Nephron progenitor cell (in vitro differentiated cells): ENCODE results near the gene MRPL51.
"Not testable (repeated sequence)": the region's sequence is repeated elsewhere in the genome, so short reads cannot be mapped to it uniquely, and the experiment has no call there.

Experiments
- DNase-seq: peaks from one replicate; pipeline ENCODE4 v3.0.0; 2021
- H3K27ac Mint-ChIP-seq: 2 replicates; pipeline ENCODE4 v1.8.0; 2021; ENCODE audit warnings: mild to moderate bottlenecking, moderate library complexity, mixed read lengths
- H3K27me3 Mint-ChIP-seq: 2 replicates; pipeline ENCODE4 v1.8.0; 2021; ENCODE audit warnings: mild to moderate bottlenecking, low read depth, mixed read lengths; ENCODE audit not compliant: poor library complexity
- H3K36me3 Mint-ChIP-seq: 2 replicates; pipeline ENCODE4 v1.8.0; 2021; ENCODE audit warnings: low read depth, mixed read lengths
- H3K4me1 Mint-ChIP-seq: 2 replicates; pipeline ENCODE4 v1.8.0; 2021; ENCODE audit warnings: mixed read lengths
- H3K4me3 Mint-ChIP-seq: 2 replicates; pipeline ENCODE4 v1.8.0; 2021; ENCODE audit warnings: mild to moderate bottlenecking, moderate library complexity, mixed read lengths
- H3K9me3 Mint-ChIP-seq: 2 replicates; pipeline ENCODE4 v1.8.0; 2021; ENCODE audit warnings: mild to moderate bottlenecking, moderate library complexity, mixed read lengths
- TF ChIP-seq, protein P1 (sequence below): fragments of 200-600 bp; sonication (generic); IDR thresholded peaks from 2 replicates; pipeline ENCODE4 v1.5.0; 2021; ENCODE audit warnings: antibody characterized with exemption

Gene MRPL51

DNA sequence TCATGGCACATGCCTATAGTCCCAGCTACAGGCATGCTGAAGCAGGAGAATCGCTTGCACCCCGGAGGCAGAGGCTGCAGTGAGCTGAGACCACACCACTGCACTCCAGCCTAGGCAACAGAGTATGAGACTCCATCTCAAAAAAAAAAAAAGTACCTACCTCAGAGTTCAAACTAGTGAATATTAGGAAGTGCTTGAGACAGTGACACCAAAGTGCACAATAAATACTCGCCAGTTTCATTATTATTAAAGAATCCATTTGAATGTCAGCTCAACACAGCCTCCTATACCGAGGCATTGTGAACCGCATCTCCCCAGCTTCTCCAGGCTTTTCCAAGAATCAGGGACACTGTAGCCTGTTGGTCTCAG lies 46.2 kb upstream of the MRPL51 start:
- TF ChIP-seq, protein P1, sequence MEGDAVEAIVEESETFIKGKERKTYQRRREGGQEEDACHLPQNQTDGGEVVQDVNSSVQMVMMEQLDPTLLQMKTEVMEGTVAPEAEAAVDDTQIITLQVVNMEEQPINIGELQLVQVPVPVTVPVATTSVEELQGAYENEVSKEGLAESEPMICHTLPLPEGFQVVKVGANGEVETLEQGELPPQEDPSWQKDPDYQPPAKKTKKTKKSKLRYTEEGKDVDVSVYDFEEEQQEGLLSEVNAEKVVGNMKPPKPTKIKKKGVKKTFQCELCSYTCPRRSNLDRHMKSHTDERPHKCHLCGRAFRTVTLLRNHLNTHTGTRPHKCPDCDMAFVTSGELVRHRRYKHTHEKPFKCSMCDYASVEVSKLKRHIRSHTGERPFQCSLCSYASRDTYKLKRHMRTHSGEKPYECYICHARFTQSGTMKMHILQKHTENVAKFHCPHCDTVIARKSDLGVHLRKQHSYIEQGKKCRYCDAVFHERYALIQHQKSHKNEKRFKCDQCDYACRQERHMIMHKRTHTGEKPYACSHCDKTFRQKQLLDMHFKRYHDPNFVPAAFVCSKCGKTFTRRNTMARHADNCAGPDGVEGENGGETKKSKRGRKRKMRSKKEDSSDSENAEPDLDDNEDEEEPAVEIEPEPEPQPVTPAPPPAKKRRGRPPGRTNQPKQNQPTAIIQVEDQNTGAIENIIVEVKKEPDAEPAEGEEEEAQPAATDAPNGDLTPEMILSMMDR, result no peak
- Mint-ChIP-seq H3K4me1 (peaks cover 71% of the 10 kb centered on the region), H3K27ac (peak overlapping the region; percentile 98), H3K4me3 (no peak overlapping the region), H3K36me3 (peaks cover 34% of the 10 kb centered on the region), H3K9me3 (no peaks in the 10 kb centered on the region), H3K27me3 (peaks cover 6% of the 10 kb centered on the region)
- DNase-seq, result no peak

DNA sequence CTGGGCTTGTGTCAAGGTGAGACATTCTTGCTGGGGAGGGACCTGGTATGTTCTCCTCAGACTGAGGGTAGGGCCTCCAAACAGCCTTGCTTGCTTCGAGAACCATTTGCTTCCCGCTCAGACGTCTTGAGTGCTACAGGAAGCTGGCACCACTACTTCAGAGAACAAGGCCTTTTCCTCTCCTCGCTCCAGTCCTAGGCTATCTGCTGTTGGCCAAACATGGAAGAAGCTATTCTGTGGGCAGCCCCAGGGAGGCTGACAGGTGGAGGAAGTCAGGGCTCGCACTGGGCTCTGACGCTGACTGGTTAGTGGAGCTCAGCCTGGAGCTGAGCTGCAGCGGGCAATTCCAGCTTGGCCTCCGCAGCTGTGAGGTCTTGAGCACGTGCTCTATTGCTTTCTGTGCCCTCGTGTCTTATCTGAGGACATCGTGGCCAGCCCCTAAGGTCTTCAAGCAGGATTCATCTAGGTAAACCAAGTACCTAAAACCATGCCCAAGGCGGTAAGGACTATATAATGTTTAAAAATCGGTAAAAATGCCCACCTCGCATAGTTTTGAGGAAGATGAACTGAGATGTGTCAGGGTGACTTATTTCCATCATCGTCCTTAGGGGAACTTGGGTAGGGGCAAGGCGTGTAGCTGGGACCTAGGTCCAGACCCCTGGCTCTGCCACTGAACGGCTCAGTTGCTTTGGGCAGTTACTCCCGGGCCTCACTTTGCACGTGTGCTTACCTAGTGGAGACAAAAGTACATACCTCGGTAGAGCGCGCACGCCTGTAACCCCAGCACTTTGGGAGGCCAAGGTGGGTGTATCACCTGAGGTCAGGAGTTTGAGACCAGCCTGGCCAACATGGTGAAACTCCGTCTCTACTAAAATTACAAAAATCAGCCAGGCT lies 45.6 kb upstream of the MRPL51 start:
- Mint-ChIP-seq H3K36me3 (peaks cover 31% of the 10 kb centered on the region), H3K4me1 (peaks cover 71% of the 10 kb centered on the region), H3K9me3 (no peaks in the 10 kb centered on the region), H3K27ac (peak overlapping the region; percentile 98), H3K4me3 (no peak overlapping the region), H3K27me3 (peaks cover 6% of the 10 kb centered on the region)
- TF ChIP-seq, protein P1, result no peak
- no peak for DNase-seq

DNA sequence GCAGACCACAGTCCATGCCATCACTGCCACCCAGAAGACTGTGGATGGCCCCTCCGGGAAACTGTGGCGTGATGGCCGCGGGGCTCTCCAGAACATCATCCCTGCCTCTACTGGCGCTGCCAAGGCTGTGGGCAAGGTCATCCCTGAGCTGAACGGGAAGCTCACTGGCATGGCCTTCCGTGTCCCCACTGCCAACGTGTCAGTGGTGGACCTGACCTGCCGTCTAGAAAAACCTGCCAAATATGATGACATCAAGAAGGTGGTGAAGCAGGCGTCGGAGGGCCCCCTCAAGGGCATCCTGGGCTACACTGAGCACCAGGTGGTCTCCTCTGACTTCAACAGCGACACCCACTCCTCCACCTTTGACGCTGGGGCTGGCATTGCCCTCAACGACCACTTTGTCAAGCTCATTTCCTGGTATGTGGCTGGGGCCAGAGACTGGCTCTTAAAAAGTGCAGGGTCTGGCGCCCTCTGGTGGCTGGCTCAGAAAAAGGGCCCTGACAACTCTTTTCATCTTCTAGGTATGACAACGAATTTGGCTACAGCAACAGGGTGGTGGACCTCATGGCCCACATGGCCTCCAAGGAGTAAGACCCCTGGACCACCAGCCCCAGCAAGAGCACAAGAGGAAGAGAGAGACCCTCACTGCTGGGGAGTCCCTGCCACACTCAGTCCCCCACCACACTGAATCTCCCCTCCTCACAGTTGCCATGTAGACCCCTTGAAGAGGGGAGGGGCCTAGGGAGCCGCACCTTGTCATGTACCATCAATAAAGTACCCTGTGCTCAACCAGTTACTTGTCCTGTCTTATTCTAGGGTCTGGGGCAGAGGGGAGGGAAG lies 44.7 kb upstream of the MRPL51 start:
- not testable (repeated sequence) for H3K9me3 Mint-ChIP-seq, H3K27me3 Mint-ChIP-seq
- peak; percentile 86 for DNase-seq
- Mint-ChIP-seq H3K4me3 (peak overlapping the region; percentile 76), H3K27ac (peak overlapping the region; percentile 95), H3K4me1 (peaks cover 78% of the 10 kb centered on the region), H3K36me3 (peaks cover 25% of the 10 kb centered on the region)
- TF ChIP-seq, protein P1, result peak; percentile 89

DNA sequence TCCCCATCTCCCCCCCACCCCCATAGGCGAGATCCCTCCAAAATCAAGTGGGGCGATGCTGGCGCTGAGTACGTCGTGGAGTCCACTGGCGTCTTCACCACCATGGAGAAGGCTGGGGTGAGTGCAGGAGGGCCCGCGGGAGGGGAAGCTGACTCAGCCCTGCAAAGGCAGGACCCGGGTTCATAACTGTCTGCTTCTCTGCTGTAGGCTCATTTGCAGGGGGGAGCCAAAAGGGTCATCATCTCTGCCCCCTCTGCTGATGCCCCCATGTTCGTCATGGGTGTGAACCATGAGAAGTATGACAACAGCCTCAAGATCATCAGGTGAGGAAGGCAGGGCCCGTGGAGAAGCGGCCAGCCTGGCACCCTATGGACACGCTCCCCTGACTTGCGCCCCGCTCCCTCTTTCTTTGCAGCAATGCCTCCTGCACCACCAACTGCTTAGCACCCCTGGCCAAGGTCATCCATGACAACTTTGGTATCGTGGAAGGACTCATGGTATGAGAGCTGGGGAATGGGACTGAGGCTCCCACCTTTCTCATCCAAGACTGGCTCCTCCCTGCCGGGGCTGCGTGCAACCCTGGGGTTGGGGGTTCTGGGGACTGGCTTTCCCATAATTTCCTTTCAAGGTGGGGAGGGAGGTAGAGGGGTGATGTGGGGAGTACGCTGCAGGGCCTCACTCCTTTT lies 44.0 kb upstream of the MRPL51 start:
- H3K27me3 Mint-ChIP-seq, result peaks cover 6% of the 10 kb centered on the region
- peaks cover 18% of the 10 kb centered on the region for H3K36me3 Mint-ChIP-seq
- peaks cover 78% of the 10 kb centered on the region for H3K4me1 Mint-ChIP-seq
- no peaks in the 10 kb centered on the region for H3K9me3 Mint-ChIP-seq
- H3K4me3 Mint-ChIP-seq, result peak overlapping the region; percentile 93
- TF ChIP-seq, protein P1, result no peak
- DNase-seq, result no peak
- peak overlapping the region; percentile 95 for H3K27ac Mint-ChIP-seq

DNA sequence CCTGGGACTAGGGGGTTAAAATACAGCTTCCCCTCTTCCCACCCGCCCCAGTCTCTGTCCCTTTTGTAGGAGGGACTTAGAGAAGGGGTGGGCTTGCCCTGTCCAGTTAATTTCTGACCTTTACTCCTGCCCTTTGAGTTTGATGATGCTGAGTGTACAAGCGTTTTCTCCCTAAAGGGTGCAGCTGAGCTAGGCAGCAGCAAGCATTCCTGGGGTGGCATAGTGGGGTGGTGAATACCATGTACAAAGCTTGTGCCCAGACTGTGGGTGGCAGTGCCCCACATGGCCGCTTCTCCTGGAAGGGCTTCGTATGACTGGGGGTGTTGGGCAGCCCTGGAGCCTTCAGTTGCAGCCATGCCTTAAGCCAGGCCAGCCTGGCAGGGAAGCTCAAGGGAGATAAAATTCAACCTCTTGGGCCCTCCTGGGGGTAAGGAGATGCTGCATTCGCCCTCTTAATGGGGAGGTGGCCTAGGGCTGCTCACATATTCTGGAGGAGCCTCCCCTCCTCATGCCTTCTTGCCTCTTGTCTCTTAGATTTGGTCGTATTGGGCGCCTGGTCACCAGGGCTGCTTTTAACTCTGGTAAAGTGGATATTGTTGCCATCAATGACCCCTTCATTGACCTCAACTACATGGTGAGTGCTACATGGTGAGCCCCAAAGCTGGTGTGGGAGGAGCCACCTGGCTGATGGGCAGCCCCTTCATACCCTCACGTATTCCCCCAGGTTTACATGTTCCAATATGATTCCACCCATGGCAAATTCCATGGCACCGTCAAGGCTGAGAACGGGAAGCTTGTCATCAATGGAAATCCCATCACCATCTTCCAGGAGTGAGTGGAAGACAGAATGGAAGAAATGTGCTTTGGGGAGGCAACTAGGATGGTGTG lies 43.1 kb upstream of the MRPL51 start:
- no peak for DNase-seq
- Mint-ChIP-seq H3K27me3 (peaks cover 6% of the 10 kb centered on the region), H3K27ac (peak overlapping the region; percentile 95), H3K36me3 (peaks cover 23% of the 10 kb centered on the region), H3K9me3 (no peaks in the 10 kb centered on the region), H3K4me1 (peaks cover 77% of the 10 kb centered on the region), H3K4me3 (peak overlapping the region; percentile 93)
- TF ChIP-seq, protein P1, result no peak
